Activated CD4-positive, CD25-positive, alpha-beta regulatory T cell (primary cell): Measurements from ENCODE around the gene SMARCD2.
"Not testable (repeated sequence)": the region's sequence is repeated elsewhere in the genome, so short reads cannot be mapped to it uniquely, and the experiment has no call there.

Experiments
- DNase-seq, 4 experiments: peaks; one replicate each; lab custom pipeline; 2025; lab: John Stamatoyannopoulos, UW

The SMARCD2 gene

GRCh38 chr17:63850401-63850800, 7.9 kb upstream of the SMARCD2 start:
- no peak for DNase-seq

DNA sequence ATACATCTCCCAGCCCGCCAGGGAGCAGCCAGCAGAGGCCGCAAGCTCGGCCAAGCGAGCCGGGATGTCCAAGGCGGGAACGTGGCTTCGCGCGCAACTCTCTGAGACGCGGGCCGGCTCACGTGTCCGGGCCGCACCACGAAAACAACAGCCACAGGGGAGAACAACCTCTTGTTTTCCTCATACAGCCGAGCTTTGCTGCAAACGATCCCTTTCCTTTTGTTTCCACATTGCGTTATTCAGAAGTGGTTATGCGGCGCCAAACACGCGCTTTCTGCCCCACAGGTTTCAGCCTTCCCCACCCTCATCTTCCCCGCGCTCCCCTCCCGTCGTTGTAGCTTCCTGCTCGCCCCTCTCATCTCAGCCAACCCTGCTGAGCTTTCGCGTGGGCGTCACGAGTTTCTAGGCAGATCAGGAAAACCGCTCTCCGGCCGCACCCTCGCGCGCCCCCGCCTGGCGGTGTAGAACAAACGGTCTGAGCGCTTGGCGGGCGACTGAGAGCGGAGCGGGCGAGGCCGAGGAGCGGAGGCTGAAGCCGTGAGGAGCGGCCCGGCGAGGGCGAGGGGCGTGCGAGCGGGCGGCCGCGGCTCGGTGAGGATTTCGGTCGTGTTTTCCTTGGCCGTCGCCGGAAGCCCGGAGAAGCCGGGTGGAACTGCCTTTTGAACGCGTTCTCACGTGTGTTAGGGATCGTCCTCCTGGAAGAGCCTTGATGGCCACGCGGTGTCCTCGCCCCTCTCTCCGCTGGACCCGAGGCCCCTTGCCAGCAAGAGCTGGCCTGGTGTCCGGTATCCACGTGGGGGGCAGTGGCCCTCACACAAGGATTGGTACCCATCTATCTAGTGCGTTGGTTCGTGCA, 6.6 kb upstream of the SMARCD2 start:
- DNase-seq = peak; percentile 80 to 96 (median 94)

DNA sequence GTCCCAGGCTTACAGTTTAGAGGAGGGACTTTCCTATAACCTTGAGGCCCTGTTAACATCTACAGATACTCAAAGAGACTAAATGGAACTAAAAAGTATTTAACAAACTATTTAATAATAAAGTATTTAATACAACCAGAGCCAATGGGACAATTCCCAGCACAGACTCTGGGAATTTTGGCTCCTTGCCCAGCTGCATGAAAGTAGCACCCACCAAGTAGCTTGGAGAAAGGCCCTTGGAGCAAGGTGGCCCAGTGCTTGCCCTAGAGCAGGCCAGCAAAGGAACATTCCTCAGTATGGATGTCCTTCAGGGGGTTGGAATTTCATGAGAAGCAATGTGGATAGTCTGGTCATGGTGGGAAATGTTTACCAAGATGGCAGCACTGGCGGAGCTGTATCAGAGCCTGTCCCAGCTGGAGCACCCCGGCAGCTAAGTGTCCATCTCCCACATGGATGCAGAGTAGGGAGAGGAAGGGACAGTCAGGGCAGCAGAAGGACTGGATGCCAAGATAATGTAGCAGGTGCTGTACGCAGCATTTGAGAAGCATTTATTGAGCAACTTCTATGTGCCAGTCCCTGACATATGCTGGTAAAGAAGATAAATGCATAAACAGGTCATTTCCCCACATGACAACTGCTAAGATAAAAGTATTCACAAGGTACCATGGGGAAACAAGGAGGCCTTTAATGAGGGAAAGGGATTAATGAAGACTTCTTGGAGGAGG, 5.2 kb upstream of the SMARCD2 start:
- DNase-seq = no peak

GRCh38 chr17:63845509-63845908, 3.0 kb upstream of the SMARCD2 start:
- no peak for DNase-seq

DNA sequence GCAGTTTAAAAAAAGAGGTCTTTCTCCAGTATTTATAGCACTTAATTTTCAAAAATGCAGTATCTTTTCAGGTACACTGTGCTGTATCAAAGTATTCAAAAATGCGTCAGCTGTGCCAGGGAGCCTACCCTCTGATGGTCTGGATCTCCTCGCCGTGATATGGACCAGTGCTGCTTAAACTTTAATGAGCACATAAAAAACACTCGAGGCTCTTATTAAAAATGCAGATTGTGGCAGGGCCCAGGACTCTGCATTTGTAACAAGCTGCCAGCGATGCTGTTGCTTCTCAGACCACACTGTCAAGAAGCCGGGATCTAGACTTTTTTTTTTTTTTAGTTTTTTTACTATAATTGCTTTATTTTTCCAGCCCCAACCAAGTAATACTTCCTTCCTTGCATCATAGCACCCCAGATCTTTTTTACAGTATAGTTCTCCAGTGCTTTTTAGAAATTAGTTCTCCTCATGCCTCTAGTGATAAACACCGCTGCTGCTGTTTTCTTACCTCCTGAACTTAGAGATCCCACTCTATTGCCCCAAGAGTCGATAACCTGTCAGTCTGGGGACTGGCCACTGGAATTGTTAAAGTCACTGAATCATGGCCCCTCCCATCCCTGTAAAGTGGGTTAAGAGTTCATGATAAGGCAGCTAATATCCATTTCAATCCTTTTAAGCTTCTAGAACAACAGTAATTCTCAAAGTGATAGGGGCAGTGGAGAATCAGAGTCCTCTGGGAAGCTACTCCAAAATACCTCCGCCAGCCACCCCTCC, 1.6 kb upstream of the SMARCD2 start:
- no peak for DNase-seq

DNA sequence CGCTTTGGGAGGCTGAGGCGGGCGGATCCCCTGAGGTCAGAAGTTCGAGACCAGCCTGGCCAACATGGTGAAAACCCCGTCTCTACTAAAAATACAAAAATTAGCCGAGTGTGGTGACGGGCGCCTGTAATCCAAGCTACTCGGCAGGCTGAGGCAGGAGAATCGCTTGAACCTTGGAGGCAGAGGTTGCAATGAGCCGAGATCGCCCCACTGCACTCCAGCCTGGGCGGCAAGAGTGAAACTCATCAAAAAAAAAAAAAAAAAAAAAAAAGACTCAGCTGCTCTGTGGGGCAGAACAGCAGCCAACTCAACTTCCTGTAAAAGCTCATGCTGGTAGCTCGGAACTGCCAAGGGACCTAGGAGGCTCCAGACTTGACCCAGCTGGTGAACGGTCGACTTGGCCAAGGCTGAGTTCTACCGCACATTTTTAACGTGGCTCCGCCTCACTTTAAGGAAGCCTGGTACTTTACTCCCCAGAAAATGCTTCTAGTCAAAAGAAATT, 953 bp upstream of the SMARCD2 start:
- DNase-seq = not testable (repeated sequence)

DNA sequence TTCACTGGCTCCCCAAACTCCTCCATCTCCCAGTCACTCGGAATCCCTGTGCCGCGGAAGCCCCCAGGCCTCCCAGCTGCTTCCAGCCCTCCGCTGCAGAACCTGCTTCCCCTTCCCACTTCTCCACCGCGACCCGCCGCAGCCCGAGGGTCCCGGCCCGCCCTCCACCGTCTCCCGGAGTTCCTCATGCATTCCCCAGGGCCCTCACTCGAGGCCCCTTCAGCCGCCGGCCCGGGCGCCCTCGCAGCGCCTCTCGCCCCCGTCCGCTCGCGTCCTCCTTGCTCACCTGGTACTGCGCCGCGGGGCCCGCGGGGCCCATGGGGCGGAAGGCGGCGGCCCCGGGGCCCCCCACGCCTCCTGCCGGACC, 329 bp downstream of the SMARCD2 start:
- DNase-seq = peak in 2 of 4 experiments; percentile 35 to 51

DNA sequence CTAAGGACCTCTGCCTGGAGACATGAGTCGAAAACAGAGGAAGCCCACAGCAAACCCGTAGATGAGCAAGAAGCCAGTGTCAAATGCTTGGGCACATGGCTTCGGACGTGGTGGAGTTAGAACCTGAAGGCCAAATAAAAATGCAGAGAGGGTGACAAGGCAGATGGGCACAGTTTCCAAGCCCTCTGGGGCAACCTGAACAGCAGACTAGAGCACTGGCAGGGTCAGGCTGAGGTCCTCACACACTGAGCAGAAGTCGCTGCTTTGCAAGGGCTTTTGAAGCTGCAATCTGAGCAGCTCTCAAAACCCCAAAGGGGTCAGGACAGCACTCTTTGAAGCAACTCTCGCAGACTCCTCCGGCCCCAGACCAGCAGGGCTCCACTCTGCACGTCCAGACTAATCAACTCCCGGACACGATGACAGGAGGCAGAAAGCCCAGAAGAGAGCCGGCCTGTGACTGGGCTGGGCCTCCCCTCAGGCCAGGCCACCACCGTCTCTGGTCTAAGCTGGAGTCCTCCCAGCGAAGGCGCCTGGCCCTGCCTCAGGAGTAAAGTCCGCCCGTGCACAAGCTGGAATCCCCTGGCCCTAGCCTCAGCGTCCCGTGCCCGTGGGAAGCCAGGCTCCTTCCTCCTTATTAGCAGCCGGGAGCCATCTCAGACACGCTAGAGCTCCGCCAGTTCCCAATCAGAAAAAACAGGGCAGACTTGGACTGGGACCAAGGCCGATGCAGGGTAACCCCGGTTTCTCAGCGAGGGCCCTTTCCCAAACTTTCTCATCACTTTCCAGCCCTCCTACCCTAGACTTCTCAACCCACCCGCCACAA, 924 bp downstream of the SMARCD2 start:
- DNase-seq = no peak

DNA sequence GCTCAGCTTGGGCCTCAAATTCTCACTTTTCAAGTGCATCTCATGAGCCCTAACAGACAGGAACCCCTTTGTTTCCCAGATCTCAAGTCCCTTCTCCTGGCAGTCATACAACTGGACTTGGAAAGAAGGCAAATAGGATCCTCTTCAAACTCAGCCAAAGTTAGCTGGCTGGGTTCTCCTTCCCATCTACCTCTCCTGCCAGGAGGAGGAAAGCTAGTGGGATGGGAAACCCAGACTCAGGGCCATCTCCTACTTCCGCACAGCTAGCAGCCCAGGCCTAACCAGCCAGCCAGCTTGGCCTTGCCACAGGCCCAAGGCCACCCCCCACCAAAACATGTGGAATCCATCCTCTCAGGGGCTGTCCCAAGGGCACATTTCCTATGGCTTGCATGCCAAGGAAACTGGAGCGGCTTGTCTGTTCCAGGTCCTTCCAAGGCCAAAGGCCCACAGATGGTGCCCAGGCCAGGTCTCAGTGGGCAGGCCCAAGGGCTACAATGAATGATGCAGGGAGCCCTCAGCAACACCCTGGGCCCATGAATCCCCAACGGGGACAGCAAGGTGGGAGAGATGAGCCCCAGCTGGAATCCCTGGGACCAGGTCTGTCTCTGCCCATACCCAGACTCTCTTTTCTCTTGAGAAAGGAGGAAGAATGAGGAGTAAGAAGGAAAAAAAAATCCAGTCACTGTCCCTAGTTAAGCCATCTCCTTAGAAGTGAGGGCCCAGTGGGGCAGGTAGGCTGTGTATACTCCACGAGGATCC, 1.7 kb downstream of the SMARCD2 start:
- no peak for DNase-seq

DNA sequence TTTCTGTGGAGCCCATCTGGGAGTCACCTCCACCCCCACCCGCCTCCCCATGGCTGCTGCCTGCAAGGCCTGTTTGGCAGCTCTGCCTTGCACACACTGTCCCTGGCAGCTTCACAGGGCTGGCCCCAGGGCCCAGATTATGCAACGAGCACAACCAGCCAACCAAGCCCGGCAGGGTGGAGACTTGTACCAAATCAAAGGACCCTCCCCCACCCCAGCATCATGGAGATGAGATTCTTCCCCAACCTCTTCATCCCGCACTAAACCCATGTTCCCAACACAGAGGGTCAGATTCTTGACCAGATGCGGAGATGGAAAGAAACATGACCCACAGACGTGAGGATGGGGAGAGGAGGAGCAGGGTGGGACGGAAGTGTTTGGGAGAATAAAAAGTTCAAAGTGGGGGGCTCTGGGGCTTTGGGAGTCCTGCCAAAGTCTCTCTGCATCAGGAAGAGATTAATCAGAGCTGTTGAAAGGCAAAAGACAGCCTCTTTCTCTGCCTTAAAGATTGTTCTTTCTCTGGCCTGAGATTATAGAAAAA, 3.8 kb downstream of the SMARCD2 start:
- DNase-seq = no peak

DNA sequence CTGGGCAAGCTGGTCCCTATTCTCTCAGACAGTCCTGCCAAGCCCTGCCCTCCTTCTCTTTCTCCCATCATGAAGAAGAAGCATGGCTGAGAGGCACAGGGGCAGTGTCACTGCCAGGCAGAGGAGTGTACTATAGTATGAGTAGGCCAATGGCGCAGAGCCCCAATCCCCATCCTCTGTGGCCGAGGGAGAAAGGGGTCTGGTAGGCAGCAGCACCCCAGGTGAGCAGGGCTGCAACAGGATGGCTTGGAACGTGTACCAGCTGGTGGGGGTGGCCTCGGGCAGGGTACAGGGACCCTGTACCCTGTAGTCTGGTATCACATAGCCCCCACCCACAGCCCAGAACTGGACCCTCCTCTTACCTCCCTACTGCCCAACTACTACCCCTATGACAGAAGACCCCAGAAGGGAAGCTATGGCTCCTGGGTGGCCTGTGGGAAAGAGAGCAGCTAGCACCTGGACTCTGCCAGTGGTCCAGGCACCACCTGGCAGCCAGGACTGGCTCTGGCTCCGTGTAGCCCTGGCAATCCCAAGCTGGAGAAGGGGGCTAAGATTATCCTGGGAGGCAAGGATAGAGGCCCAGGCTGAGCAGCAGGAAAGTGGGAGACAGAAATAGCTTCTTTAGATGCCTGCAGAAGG, 4.4 kb downstream of the SMARCD2 start:
- no peak for DNase-seq

DNA sequence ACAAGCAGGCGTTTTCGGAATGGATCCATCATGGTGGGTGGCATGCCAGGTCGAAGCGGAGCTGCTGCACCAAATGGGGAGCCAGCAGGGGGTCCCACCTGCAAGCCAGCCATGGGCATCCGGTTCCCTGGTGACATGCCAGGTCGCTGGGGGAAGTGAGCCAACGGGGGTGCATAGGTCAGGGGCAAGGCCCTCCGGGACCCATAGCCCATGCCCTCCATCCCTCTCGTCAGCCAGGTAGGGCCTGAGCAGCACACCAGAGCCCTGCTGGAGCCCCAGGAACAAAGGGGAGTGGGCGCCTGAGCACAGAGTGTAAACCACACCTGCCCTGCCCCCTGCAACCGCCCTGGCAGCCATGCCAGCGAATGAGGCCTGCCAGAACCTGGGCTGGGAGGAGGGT, 5.0 kb downstream of the SMARCD2 start:
- no peak for DNase-seq

DNA sequence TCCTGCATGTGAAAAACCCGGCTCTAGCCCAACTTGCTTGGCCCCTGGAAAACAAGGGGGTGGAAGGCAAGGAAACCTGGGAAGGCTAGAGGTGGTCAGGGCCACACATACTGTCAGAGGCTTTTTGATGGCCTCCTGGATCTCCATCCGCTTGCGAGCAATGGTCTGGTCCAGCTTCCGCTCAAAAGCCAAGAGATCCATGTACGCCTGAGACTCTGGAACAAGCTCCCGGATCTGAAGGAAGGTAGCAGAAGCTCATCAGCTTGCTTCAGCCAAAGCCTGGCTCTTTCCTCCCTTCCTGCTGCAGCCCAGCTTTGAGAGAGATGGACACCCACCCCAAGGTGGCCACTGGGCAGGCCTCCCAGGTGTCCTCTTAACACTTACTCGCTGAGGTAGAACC, 5.7 kb downstream of the SMARCD2 start:
- no peak for DNase-seq

- no peak for DNase-seq
Observed at GRCh38 chr17:63835167-63835720, 7.2 kb downstream of the SMARCD2 start.

GRCh38 chr17:63834431-63835166, 7.9 kb downstream of the SMARCD2 start:
- DNase-seq = peak in 2 of 4 experiments; percentile 14 to 29

- DNase-seq = no peak
Observed at GRCh38 chr17:63833741-63834373, 8.6 kb downstream of the SMARCD2 start.

- no peak for DNase-seq
Observed at GRCh38 chr17:63833026-63833740, 9.3 kb downstream of the SMARCD2 start.

- DNase-seq = no peak
Observed at GRCh38 chr17:63832455-63832854, 10.0 kb downstream of the SMARCD2 start.
